GM21529 (cell line): ENCODE measurements around the gene ABCC8.
A peak's percentile ranks its signal among the peaks of the same experiment; 100 is the strongest.

Experiments
- ATAC-seq: cut with Tn5 transposase; IDR thresholded peaks from one replicate; pipeline ENCODE4 v1.9.1; 2021; ENCODE audit not compliant: unreplicated experiment

The ABCC8 gene

DNA sequence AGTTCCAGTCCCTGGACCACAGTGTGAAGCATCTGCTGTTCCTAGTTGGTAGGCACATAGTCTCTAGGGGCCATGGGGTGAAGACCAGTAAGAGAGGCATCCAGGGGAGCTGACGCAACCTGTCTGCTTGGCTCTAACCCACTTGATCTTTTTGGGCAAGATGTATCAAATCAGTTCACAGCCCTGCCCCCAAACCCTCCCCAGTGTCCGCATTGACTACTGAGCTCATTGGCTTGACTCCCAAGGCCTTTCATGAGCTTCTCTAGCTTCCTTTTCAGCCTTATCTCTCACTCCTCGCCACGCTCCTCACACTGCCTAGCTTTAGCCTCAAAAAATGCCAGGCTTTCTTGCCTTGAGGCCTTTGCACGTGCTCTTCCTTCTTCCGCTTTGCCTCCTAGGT lies 29.7 kb upstream of the ABCC8 start:
- ATAC-seq: no peak

DNA sequence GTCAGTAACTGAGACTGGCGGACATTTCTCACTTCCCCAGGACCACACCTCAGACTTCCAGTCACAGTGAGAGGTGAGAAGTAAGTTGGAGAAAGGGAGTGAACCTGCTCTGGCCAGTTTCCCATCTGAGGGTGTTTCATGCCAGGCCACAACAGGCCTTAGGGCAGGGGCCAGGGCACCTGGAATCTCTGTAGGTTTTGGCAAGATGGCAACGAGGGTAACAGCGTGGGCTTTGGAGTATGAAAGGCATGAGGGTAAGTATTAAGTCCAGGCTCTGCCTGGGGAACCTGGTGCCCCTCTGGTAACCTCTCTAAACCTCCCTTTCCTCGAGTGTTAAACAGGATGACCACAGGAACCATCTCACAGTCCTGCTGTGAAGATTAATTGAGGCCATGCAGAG lies 28.5 kb upstream of the ABCC8 start:
- no peak for ATAC-seq

DNA sequence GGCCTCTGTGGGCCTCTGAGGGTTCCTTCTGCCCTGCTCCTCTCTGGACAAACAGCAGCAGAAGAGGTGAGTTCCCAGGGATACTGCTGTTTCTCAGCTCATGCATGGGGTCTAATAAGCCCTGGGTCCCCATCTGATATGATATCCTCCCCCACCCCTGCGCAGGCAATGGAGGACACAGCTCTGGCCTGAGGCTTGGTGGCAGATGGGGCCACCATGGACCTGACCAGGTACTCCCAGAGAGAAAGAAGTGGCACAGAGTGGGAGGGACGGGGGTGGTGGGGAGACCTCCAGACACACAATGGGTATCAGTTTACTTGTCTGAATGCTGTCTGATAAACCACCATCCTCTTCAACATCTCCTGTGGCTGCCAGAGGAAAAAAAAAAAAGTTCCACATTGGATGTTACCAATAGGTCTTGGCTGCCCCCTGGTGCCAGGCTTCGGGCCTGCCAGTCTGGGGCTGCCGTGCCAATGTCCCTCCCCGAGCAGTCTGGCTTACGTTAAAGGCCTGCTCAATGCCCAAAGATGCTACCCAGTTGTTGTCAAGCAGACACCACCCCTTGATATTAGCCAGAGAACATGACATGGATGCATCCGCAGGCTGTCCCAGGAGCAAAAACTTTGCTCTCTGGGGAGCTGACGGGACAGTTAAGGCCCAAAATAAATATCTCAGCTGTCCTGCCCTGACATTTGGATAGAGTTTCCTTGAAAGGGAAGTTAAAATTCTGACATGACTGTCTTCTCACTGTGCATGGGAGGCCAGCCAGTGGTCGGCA lies 27.9 kb upstream of the ABCC8 start:
- peak; percentile 51 for ATAC-seq

DNA sequence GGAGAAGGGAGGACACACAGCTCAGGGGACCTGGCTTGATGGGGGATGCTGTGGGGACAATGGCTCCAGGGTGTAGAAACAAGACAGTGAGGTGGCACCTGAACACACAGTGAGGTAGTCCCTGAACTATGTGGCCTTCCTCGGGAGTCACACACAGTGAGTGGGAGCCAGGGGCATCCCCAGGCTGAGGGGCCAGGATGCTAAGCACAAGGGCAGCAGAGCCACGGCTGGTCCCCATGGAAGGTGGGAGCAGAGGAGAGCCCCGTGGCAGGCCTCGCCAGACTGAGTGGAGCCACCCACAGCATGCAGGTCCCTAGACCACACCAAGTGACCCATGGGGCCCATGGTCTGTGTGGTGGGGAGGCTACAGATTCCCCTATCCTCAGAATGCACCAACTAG lies 26.0 kb upstream of the ABCC8 start:
- ATAC-seq: no peak

DNA sequence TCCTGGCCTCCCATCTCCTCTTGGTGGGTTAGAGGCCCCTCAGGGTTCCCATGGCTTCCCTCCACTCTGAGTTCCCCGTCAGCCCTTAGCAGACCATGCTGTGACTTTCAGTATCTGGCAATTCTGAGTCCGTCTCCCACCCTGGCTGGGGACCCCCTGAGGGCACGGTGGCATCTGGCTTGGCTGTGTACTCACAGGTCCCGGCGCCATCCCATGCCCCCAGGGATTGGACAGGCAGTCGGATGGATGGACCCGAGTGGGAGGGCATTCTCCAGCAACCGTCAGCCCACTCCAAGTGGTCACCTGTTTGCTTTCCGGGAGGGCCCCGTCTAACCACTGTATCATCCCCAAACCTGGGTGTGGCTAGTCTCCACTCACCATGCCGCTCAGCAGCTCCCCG lies 24.0 kb upstream of the ABCC8 start:
- no peak for ATAC-seq

- ATAC-seq: no peak
Measured at GRCh38 chr11:17498475-17498874, 21.8 kb upstream of the ABCC8 start.

DNA sequence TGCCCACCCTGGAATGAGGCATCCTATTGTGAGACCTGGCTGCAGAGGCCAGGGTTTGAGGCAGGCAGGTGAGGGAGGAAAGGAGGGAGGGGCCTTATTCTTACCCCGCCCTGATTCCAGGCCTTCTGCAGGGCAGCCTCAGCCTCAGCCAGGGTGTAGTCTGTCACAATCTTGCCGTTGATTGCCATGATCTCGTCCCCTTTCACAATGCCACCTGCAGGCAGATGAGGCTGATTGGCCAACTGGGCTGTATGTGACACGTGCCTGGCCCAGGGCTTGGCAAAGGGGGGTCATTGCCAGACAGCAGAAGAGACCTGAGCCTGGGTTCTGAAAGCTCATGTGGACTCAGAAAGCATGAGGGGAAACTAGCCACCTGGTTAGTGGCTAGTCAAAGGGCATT lies 21.4 kb upstream of the ABCC8 start:
- no peak for ATAC-seq

- no peak for ATAC-seq
Measured at GRCh38 chr11:17496406-17496805, 19.8 kb upstream of the ABCC8 start.

GRCh38 chr11:17494019-17494418 lies 17.4 kb upstream of the ABCC8 start:
- ATAC-seq: no peak

GRCh38 chr11:17490938-17491337 lies 14.3 kb upstream of the ABCC8 start:
- no peak for ATAC-seq

- ATAC-seq: no peak
Measured at GRCh38 chr11:17490232-17490631, 13.6 kb upstream of the ABCC8 start.

DNA sequence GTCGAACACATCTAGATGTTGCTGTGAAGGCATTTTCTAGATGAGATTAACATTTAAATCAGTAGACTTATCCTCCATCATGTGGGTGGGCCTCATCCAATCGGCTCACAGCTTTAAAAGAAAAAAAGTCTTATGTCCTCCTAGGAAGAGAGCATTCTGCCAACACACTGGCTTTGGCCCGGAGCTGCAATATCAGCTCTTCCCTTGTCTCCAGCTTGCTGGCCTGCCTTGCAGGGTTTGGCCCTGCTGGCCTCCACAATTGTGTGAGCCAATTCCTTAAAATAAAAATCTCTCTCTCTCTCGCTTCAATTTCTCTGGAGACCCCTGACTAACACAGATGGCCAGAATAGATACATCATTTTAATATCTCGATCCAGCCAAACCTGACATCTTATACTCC lies 13.1 kb upstream of the ABCC8 start:
- ATAC-seq: no peak

DNA sequence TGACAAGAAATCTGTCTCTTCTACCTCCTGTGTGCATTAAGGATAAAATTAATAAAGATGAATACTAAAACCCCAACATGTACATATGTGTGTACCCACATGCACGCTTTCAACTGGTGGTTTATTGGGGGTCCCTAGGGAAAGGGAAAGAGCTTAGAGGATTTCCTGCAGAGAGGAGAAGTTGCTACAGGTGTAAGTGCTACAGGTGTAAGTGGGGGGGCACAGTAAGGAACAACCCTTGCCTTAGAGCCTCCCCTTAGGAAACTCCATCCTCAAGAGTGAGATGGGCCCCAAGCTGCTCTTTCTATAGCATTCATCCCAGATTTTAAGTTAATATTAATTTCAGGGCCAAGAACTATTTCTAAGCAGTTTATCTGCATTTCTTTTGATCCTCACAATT lies 11.9 kb upstream of the ABCC8 start:
- no peak for ATAC-seq

GRCh38 chr11:17486646-17487045 lies 10.0 kb upstream of the ABCC8 start:
- no peak for ATAC-seq

DNA sequence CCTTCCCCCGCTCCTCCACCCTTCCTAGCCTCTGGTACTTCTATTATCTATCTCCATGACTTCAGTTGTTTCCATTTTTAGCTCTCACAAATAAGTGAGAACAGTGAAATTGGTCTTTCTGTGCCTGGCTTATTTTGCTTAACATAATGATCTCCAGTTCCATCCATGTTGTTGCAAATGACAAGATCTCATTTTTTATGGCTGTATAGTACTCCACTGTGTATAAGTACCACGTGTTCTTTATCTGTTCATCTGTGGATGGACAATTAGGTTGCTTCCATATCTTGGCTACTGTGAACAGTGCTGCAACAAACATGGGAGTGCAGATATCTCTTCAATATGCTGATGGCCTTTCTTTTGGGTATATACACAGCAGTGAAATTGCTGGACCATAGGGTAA lies 6.9 kb upstream of the ABCC8 start:
- no peak for ATAC-seq

DNA sequence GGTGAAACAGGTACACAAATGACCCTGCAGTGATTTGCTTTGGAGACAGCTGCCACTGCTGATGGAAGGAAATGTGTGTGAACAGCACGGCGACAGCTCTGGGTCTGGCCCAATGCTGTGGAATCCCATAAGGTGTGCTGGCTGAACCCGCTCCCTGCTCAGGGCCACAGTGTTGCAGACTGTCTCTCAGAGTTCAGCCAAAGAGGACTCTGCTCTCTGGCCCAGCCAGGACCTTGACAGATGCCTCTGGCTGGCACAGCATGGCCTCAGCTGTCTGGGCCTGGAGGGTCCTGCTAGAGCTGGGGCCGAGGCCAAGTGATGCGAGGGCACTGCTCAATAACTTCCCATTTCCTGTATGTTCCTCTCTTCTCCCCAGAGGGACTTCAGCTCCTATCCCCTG lies 5.3 kb upstream of the ABCC8 start:
- ATAC-seq: no peak

GRCh38 chr11:17479284-17480214 lies 2.9 kb upstream of the ABCC8 start:
- ATAC-seq: no peak

- no peak for ATAC-seq
Measured at GRCh38 chr11:17478070-17478469, 1.4 kb upstream of the ABCC8 start.

- no peak for ATAC-seq
Measured at GRCh38 chr11:17477361-17477760, 716 bp upstream of the ABCC8 start.

- no peak for ATAC-seq
Measured at GRCh38 chr11:17477084-17477333, 364 bp upstream of the ABCC8 start.

- ATAC-seq: no peak
Measured at GRCh38 chr11:17475666-17476316, 854 bp downstream of the ABCC8 start.
